ENCODE measurements around the gene EFCAB6. TPM values are rescaled to one million over a fixed set of nuclear protein-coding genes. Genes with fewer than 3 reads are reported as not detected.

The EFCAB6 gene
- polyA plus RNA-seq, 3 donors = 0.76 to 0.98 TPM; not detected in 1

DNA sequence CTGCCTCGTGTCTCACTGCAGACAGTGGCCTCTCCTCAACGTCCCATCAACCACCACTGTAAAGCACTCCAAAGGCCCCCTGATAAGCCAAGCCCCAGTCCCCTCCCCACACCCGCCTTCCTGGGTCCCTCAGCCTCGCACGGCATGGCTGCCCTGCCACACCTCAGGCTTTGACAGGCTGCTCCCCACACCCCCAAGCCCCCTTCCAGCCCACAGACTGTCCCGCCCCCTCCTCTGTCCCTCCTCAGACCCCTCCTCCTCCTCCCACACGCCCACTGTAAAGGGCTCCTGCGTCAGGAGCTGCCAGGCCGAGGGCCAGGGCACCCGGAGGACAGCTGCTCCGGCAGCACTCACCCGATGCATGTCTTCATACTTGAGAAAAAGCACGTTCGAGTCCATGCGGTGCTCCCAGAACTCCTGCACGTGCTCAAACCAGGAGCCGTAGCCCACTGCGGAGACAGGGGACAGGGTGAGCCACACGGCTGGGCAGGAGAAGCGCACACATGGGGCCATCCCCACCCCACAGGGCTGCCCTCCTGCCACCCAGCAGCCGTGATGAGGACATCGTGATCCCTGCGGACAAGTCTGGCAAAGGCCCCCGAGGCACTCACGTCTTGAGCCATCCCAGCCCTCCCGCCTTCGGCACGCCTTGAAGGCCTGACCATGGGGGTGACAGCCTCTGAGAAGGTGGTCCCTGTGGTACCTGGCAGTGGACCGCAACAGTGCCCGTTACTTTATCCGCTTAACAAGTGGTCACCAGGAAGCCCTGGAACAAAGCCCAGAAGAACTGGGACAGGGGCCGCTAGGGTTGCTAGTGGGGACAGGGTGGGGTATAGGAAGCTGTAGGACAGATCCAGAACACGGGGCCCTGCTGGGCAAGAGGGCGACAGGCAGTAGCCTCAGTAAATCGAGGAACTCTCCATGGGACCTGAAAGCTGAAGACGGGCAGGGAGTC, 21.5 kb upstream of the EFCAB6 start:
- WGBS, 3 donors = 66 to 73% (median 71%) methylated on average over 32 to 36 of the region's 36 CpGs
- H3K27ac ChIP-seq (ENCODE audit: low read depth, low read length) = no peak overlapping the region

DNA sequence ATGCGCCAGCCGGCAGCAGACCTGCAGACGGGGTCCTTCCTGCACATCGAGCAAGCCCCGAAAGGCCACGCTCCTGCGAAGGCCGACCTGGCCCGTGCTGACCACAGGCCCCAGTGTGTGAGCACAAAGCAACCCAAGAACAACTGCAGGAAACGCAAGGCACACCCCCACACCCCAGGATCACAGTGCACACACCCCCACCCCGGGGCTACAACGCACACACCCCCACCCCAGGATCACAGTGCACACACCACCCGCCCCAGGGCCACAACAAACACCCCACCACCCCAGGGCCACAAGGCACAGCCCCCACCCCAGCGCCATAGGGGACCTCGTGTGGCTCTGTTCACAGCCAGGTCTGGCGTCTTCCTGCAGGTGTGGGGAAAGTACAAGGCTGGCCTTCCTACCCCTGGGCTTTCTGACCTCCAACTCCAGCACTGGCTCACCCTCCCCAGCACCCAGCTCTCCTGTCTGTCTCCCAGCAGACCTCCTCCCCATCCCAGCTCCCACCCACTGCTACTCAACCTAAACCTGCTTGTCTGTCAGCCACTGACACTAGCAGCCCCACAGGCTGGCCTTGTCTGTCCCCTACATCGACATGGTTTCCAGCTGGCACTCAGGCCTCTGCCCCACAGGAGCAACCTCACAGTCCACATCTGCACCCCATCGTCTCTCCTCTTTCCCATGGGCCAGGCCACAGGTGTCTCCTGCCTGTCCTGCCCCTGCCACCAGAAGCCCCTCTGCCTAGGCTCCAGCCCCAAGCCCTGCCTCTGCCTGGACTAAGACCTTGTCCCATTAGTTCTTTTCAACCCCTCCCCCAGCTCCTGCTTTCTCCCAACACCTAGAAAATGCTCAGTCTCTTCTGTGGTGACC, 20.5 kb upstream of the EFCAB6 start:
- WGBS, 3 donors = 85 to 89% (median 85%) methylated on average over 15 to 18 of the region's 18 CpGs
- H3K27ac ChIP-seq (ENCODE audit: low read depth, low read length) = no peak overlapping the region

DNA sequence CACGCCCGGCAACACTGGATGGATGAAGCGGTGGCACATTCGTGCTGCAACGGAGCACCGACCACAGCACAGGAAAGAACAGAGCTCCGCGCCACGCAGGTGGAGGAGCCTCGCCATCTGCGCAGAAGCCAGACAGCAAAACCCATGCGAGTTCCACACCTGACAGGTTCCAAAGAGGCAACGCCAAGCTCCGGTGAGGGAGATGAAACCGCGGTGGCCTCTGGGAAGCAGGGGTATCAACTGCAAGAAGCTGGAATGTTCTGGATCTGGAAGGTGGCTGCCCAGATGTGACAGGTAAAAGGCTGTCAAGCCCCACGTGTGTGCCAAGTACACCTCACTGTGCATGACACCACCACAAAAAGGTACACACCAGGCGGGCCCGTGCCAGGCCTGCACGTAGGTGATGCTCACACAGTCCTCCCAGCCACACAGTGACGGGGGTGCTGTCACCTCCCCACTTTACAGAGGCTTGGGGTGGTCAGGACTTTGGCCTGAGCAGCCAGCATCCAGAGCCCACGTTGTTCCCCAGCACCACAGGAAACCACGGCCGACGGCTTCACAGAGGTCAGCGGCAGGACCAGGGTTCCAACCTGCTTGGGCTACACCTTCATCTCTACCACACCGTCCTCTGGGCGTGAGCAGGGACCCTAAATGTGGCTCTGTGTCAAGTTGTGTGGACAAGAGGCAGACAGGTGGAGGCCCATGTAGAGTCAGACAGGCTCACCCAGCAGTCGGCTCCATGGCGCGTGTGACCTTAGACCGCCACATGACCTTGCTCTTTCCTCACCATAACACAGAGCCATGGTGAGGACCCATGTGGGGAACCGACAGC, 19.7 kb upstream of the EFCAB6 start:
- 89 to 93% (median 92%) methylated on average over 33 of the region's 33 CpGs for WGBS, 3 donors
- H3K27ac ChIP-seq (ENCODE audit: low read depth, low read length) = no peak overlapping the region

DNA sequence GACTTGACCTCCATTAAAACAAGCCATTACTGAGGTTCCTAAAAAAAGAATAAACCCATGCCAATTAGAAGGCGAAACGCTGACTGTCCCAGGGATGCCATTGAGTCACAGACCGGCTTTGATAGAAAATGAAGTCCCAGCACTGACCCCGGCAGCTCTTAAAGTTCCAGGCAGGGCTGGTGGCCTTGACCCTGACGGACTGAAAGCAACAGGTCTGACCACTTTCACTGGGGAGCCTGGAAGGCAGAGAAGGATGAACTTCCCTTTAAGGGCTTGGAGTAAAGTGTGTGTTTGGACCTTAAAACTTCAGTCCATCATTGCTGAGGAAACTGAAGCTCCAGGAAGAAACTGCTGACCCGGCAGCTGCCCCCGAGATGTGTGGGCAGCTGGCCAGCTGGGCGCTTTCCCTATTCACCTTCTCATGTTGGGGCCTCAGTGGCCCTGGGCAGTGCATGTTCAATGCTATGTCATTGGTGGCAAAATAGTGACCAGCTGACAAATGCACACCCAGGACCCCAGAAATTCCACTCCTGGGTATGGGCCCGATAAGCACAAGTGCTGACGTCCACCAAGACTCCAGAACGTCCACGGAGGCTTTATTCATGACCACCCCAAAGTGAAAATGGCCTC, 18.9 kb upstream of the EFCAB6 start:
- 60 to 81% (median 74%) methylated on average over 12 of the region's 12 CpGs for WGBS, 3 donors
- H3K27ac ChIP-seq (ENCODE audit: low read depth, low read length) = no peak overlapping the region

DNA sequence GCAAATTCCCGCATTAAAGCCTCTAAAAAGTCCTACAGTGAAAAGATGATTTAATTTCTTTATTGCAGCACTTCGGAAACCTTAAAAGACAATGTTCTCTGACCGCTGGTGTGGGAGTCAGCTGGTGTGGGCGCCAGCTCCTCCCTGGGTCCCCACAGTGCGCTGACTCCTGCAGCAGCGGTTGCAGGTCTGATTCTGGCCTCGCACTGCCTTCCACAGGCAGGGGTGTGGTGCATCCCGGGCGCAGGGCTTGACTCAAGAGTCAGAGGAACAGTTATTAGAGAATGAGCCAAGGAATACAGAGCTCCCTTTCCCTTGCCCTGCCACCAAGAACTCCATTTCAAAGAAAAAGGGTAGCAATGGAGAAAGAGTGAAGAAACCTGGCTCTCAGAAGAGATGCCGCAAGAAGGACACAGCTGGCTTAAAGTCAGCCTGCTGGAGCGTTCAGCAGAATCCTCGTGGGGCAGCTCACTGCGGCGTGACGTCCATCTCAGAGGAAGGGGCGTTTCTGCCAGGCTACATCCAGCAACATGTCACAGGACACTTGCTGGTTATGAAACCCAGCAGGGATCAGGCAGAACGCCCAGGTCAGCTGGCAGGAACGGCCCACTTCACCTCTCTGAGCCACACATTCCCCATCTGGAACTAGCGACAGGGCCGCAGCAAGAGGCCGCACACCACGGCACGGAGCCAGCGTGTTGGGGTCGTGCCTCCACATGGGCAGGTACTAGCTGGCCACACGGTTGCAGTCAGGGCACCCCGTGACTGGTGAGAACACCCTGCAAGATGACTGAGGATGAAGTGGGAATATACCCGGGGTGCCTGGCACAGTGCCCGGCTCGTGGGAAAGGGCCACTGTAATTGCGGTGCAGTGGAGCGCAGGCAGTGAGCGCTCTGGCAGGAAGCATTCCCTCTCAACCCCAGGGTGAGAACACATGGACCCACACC, 18.1 kb upstream of the EFCAB6 start:
- no peak overlapping the region for H3K27ac ChIP-seq (ENCODE audit: low read depth, low read length)
- 53 to 73% (median 56%) methylated on average over 31 to 33 of the region's 33 CpGs for WGBS, 3 donors

DNA sequence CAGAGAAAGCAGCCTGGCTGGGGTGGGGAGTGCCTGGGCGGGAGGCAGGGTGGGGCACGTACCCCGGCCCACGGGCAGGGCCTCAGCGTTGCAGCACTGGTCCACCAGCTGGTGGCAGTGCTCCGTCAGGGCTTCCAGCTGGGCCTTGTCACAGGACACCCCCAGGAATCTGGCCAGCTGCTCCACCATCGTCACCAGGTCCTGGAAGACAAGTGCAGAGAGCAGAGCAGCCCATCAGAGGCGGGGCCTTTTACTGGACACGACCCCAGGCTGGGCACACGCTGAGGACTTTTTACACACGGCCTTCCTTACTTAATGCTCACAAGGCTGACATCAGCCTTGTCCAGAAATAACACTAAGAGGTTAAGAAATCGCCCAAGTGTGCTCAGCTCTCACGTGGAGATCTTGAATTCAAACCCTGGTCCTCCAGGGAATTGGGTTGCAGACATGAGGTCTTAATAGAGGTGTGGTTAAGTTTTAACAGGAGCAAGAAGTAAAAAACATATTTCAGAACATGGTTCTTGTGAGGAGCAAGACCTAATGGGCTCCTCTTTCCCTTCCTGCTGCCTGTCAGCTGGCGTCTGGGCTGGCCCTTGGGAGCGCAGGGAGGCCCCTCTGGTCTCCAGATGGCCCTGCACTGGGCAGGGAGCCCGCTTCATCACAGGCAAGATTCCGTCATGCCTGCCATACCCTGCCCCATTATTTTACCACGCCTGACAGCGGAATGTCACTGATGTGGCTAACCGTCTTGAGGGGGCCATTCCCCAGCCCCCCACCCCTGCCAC, 17.1 kb upstream of the EFCAB6 start:
- WGBS, 3 donors = 45 to 54% (median 45%) methylated on average over 20 of the region's 20 CpGs
- H3K27ac ChIP-seq (ENCODE audit: low read depth, low read length) = no peak overlapping the region

DNA sequence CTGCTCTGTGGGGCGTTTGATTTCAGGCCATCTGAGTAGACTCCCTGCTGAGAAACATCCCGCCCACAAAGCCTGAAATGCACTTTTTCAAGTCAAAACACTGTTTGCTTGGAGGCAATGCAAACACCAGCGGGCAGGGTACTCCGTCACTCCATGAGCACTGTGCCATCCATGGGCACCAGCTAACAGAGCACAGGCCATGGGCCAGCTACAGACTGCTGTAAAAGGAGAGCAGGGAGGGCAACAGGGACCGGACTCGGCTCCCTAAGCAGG, 16.6 kb upstream of the EFCAB6 start:
- H3K27ac ChIP-seq (ENCODE audit: low read depth, low read length) = no peak overlapping the region
- 77 to 80% (median 78%) methylated on average over 6 of the region's 6 CpGs for WGBS, 3 donors

DNA sequence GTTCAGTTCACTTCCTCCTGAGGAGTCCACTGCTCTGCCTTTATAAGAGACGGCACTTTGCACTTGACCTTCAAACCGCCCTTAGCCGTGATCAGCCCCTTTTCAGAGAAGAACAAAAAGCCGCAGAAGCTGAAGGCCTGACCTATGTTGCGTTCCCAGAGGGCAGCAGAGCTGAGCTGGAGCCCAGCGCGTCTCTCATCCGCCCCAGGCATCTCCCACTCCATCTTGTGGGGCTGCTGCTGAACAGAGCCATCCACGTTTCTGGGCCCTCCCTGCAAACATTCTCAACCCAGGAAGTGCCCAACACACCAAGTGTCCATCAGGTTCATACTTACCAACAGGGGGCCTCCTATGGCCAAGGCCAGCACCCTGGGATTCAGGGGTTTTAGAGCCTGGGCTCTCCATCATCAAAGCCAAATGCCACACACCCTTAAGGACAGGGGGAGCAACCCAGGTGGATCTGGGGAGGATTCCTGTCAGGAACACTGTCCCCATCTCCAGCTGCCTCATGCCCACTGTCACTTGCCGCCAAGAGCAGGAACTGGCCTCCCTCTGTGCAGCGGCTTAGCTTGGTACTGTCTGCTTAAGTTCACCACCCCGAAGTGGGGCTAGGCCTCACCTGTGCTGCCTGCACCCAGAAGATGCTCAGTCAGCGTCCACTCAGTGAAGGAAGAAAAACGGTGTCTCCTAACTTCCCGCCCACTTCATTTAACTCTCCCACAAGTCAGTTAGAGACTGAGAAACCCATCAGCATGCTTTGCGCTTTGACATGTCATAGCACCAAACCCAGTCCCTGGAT, 16.0 kb upstream of the EFCAB6 start:
- 84 to 85% (median 85%) methylated on average over 16 of the region's 16 CpGs for WGBS, 3 donors
- no peak overlapping the region for H3K27ac ChIP-seq (ENCODE audit: low read depth, low read length)

DNA sequence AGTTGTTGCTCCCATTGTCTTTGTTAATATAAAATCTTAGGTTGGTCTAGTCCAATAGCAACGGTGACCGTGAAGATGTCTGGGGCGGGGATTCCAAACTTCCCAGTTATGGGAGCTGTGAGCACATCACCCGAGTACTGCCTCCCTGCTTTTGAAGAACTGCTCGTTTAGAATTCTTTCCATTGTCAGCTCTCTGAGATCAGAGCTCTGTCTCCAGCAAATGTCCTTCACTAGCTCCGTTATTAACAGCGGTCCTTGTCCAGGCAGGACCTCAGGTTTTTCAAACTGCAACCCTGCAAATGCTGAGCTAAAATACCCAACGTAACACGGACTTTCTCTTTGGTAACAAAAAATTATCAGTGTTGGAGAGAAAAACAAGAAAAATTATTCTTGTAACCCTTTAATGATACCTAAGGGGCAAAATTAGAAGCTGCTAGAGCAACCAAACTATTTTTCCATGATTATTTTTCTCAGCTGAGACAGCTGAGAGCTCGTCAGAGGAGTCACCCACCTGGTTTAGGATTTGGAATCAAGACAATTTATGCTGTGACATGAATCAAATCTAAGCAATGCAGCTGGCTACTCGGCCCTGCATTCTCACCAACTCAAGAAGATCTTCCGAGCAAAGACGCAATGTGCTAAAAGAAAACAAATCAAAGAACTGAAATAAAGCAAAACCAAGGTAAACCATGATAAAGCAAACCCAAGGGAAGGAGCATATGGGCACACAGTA, 15.1 kb upstream of the EFCAB6 start:
- 52 to 71% (median 65%) methylated on average over 13 of the region's 13 CpGs for WGBS, 3 donors
- no peak overlapping the region for H3K27ac ChIP-seq (ENCODE audit: low read depth, low read length)

DNA sequence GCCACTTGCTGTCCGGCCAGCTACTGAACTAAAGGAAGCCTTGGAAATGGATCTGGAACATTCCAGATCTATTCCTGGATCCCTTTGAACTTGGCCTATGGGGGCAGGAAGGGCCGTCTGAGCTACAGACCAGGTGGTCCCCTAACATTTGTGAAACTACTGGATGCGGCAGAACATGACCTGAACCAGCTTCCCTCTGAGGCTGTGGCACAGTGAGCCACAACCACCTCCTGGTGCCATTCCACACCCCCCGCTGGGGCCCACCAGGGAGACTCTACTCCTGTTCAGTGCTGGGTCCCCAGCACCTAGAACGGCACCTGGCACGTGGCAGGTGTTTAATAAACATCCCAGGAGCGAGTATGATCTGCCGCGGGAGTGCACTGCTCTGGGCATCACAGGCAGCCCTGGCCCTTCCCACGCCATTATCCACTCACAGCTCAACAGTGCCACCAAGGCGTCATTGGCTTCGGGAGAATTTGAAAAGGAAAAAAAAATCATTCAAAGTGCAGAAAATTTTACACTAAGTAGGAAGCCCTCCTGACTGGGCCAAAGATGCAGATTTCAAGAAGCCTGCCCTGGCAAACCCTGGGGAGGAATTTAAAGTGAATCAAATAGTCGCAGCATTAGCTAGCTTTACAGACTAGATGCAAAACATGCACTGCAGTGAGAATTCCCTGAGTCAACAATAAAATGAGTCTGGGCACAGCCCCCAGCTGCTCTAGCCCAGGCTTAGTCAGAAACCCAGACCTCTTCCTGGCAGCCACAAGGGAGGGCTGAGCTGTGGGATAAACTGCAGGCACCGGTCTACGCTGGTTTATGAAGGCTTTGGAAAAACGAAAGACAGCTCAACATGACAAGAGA, 14.3 kb upstream of the EFCAB6 start:
- WGBS, 3 donors = 33 to 56% (median 38%) methylated on average over 16 of the region's 16 CpGs
- H3K27ac ChIP-seq (ENCODE audit: low read depth, low read length) = no peak overlapping the region

DNA sequence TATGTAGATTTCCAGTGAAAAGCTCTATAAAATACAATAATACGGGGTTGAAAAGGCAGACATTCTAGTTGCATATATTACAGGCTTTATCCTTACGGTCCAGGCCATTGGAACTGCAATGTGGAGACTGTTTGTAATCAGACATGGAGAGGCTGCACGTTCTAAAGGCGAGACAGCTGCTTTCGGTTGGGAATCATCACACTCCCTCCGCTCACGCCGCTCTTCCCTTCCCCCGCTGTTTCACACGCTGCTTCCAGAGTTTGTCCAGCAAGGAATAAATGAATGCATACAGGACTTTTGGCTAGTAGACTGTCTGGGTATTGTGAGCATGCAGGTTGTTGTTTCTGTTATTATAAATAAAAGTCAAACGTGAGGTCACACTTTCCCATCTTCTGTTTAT, 13.5 kb upstream of the EFCAB6 start:
- H3K27ac ChIP-seq (ENCODE audit: low read depth, low read length) = no peak overlapping the region
- 77 to 89% (median 87%) methylated on average over 11 of the region's 11 CpGs for WGBS, 3 donors

DNA sequence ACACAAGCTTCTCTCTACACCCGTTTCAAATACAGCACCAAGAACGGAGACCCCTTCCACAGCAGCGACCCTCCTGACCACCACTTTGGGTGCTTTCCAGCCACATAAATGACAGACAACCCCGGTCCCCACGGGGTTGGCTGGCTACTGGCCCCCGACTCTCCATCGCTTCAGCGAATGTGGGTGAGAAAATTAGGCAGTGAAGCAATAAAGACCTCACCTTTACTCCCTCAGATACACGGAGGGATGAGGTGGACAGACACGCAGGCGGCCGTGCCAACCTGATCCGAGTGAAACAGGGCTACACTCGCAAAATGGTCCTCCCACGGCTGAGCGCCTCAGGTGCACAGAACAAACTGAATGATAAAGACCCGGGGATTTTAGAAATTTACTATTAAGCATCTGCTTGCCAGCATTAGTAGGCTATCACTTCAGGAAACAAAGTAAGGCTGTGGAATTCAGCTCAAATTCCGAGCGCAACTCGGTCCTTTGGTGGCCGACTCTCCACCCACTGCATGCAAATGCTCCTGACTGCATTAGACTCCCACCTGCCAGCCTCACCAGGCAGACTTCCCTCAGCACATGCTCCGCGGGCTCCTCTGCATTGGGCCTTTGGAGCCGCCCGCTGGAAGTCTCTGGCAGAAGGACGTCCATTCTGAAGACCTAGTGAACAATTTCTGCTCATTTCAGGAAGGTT, 12.8 kb upstream of the EFCAB6 start:
- no peak overlapping the region for H3K27ac ChIP-seq (ENCODE audit: low read depth, low read length)
- WGBS, 3 donors = 83 to 86% (median 85%) methylated on average over 26 of the region's 26 CpGs

DNA sequence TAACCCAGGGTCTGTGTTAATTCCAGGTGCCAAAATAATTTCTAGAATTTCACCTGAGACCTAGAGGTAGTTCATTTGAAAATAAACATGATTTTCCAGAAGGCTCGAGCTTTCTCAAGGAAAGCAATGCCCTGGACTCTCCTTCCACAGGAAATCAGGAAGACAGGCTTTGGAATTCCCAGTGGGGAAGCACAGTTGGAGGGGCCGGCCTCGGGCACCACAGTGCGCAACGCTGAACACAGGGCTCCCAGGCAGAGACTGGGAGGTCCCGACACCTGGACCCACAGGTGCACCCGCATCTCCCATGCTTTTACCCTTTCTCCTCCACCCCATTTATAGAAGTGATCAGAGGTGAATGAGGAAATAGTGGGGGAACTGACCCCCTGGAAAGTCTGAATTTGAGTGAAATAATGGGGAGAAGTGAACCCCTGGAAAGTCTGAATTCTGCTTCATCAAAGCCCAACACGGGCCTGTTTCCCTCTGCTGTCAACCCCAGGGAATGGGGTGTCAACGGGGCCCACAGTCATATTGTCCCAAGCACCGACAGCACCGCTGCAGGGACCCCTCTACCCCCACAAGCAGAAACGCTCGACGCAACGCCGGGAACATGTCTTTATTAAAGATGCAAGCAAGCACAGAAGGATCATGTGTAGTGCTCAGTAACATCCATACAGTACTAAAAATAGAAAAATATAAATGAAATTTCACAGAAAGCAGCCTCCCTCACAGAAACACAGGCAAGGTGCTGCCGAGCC, 12.0 kb upstream of the EFCAB6 start:
- H3K27ac ChIP-seq (ENCODE audit: low read depth, low read length) = no peak overlapping the region
- WGBS, 3 donors = 55 to 82% (median 79%) methylated on average over 17 of the region's 17 CpGs

All from adipose tissue (tissue), 3 donors.